Heart left ventricle (tissue), 16 donors: ENCODE data around the gene PREB. TPM values are rescaled to one million over a fixed set of nuclear protein-coding genes. Genes with fewer than 3 reads are reported as not detected.

Experiments used
- ATAC-seq, 4 donors: fragments of 200-7000 bp; cut with Tn5 transposase; one replicate each; pipeline ENCODE4 v1.9.1; 2020 to 2022; ENCODE audit warnings: moderate library complexity in 4 of 4, mild to moderate bottlenecking in 3 of 4, moderate number of reproducible peaks in 1 of 4
- DNase-seq, 5 donors: peaks; one replicate each; pipeline ENCODE4 v3.0.0-alpha.2; 2020
- H3K27ac ChIP-seq, 12 donors: fragments of 200-600 bp; sonication (generic) in 4 of 12; one replicate each; pipeline versions ENCODE4 v1.5.0 to v1.8.0; 2016 to 2022; ENCODE audit warnings: mild to moderate bottlenecking in 2 of 12
- H3K27me3 ChIP-seq, 9 donors: fragments of 200-600 bp; sonication (generic) in 2 of 9; one replicate each; pipeline versions ENCODE4 v1.5.1 to v1.8.0; 2016 to 2022; ENCODE audit warnings: mild to moderate bottlenecking in 3 of 9
- H3K36me3 ChIP-seq, 9 donors: fragments of 200-600 bp; sonication (generic) in 2 of 9; one replicate each; pipeline versions ENCODE4 v1.5.0 to v1.8.0; 2018 to 2022; ENCODE audit warnings: mild to moderate bottlenecking in 2 of 9
- H3K4me1 ChIP-seq, 12 donors: fragments of 200-600 bp; sonication (generic) in 4 of 12; one replicate each; pipeline versions ENCODE4 v1.5.0 to v1.8.0; 2016 to 2022; ENCODE audit warnings: mild to moderate bottlenecking in 3 of 12
- H3K4me3 ChIP-seq, 12 donors: fragments of 200-600 bp; sonication (generic) in 4 of 12; one replicate each; pipeline versions ENCODE4 v1.5.0 to v1.8.0; 2017 to 2022; ENCODE audit warnings: mild to moderate bottlenecking in 9 of 12, moderate library complexity in 4 of 12
- H3K9me3 ChIP-seq, 12 donors: fragments of 200-600 bp; sonication (generic) in 4 of 12; one replicate each; pipeline versions ENCODE4 v1.5.0 to v1.8.0; 2016 to 2022; ENCODE audit warnings: mild to moderate bottlenecking in 1 of 12
- CTCF ChIP-seq, 12 donors: fragments of 200-600 bp; sonication (generic) in 4 of 12; IDR thresholded peaks; one replicate each; pipeline versions ENCODE4 v1.5.0 to v1.8.0; 2018 to 2022; ENCODE audit warnings: antibody characterized with exemption in 12 of 12, mild to moderate bottlenecking in 5 of 12
- POLR2A ChIP-seq, 2 donors: fragments of 450-650 bp; IDR thresholded peaks; one replicate each; pipeline ENCODE4 v1.6.1; 2017; ENCODE audit warnings: antibody characterized with exemption in 2 of 2, mild to moderate bottlenecking in 2 of 2, moderate library complexity in 2 of 2
- WGBS, 4 donors: extraction: QIAGEN DNeasy Blood & Tissue Kit in 2 of 4; methylation state at CpG; one replicate each; pipeline versions ENCODE4 v1.1.5 to v1.1.7; 2013 to 2018; 5-methylcytosine and 5-hydroxymethylcytosine counted together
- intact Hi-C, 10 donors: fragments of 100-400 bp; cut with DNase I; formaldehyde crosslinking; loops; one replicate each; pipeline versions ENCODE4 v1.11.1 to v1.14.2; 2022
- polyA plus RNA-seq, 2 donors: library from polyadenylated mRNA; stranded (reverse); fragments of 200-250 nt; gene quantifications; one replicate each; pipeline ENCODE4 v1.2.3, GENCODE V29; 2013
- total RNA-seq, 9 donors: library from RNA; depleted of rRNA in 2 of 9; stranded (reverse); fragments of >200 nt in 2 of 9; fragmentation: NEBNext Ultra II Directional in 3 of 9; extraction: Animal tissue kit (Norgen Biotek cat#: 25700) in 3 of 9; gene quantifications; one replicate each; pipeline versions ENCODE4 v1.1.0 to v1.2.4, GENCODE V29; 2016 to 2023
- donor health status: ischemic (EF 13 %, LVEDD 7.1; RV severe dilation, severe dysfunction).
- donor health status: healthy with polysubstance abuse.
- donor health status: DM: no; HTN: yes; CAD: no.
- donor health status: DM: no; HTN: no; CAD: no.
- donor health status: ischemic (EF 25% LVEDD 6.9; RV normal size, moderate dysfunction).
- donor health status: ischemic (EF 25% LVEDD 5.7; RV mildly dilated, moderate dysfunction).
- donor health status: healthy.
- donor health status: DM: yes; HTN: yes; CAD: no.
- donor health status: ischemic (EF 35%, LVEDD 5.7; RV mildly dilated, moderate dysfunction).
- donor health status: nonischemic (EF 11% LVEDD 7.7; RV severe dilation, severe dysfunction).
- donor health status: DM: yes; HTN: yes; CAD: no.
- donor health status: PGD.
- donor health status: ischemic (EF 29% LVEDD 5.4; RV normal size, mild dysfunction).
- donor health status: nonischemic (EF 23%, LVEDD 6.1; RV moderate dilation, normal function).

Gene PREB
- total and polyA plus RNA-seq, 11 donors: 41.1 to 99.4 (median 49.3) TPM

GRCh38 chr2:27127883-27128667 is 6.4 kb downstream of the PREB start:
- H3K27me3 ChIP-seq: no peaks in the 10 kb centered on the region
- H3K27ac ChIP-seq: no peak overlapping the region
- peaks cover 0 to 40% (median 34%) of the 10 kb centered on the region in 9 donors for H3K36me3 ChIP-seq
- intact Hi-C loops: loop anchor here in 1 of 10 donors (2.0 kb wide), 1 partner anchor 29 kb away; no protein-coding TSS in a partner anchor
- ATAC-seq: no peak
- no peaks in the 10 kb centered on the region for H3K9me3 ChIP-seq
- H3K4me1 ChIP-seq: peaks cover under 1 to 18% (median 11%) of the 10 kb centered on the region in 12 donors
- WGBS, 4 donors: 87 to 89% (median 88%) methylated on average over 9 of the region's 9 CpGs
- no peak overlapping the region for H3K4me3 ChIP-seq
- no peak for TF ChIP-seq POLR2A (IDR thresholded peaks at IDR 0.05)
- no peak for TF ChIP-seq CTCF (IDR thresholded peaks at IDR 0.05)
- DNase-seq: no peak

- DNase-seq (peak in 2 of 5 donors; percentile 36 to 37), ATAC-seq (peak; percentile 53 to 78 (median 62))
- peaks cover 0 to 23% (median 20%) of the 10 kb centered on the region in 9 donors for H3K36me3 ChIP-seq
- H3K27me3 ChIP-seq: no peaks in the 10 kb centered on the region
- H3K27ac ChIP-seq: peak overlapping the region in 4 of 12 donors; percentile 49 to 74 (median 58)
- intact Hi-C loops: loop anchor here in 1 of 10 donors (2.0 kb wide), 1 partner anchor 27 kb away; no protein-coding TSS in a partner anchor
- H3K4me1 ChIP-seq: peaks cover 0 to 15% (median 12%) of the 10 kb centered on the region in 12 donors
- 35 to 44% (median 38%) methylated on average over 5 of the region's 5 CpGs for WGBS, 4 donors
- TF ChIP-seq POLR2A (IDR thresholded peaks at IDR 0.05) (no peak), CTCF (IDR thresholded peaks at IDR 0.05) (no peak)
- no peak overlapping the region for H3K4me3 ChIP-seq
- H3K9me3 ChIP-seq: no peaks in the 10 kb centered on the region
These were observed 8.2 kb downstream of the PREB start for GRCh38 chr2:27126252-27126710.

GRCh38 chr2:27125104-27125503 is 9.3 kb downstream of the PREB start:
- ATAC-seq: no peak
- TF ChIP-seq POLR2A (IDR thresholded peaks at IDR 0.05): no peak
- no peak for TF ChIP-seq CTCF (IDR thresholded peaks at IDR 0.05)
- DNase-seq: no peak
- no peaks in the 10 kb centered on the region for H3K9me3 ChIP-seq
- H3K36me3 ChIP-seq: peaks cover 0 to 12% (median 8%) of the 10 kb centered on the region in 9 donors
- H3K4me1 ChIP-seq: peaks cover 0 to 15% (median 12%) of the 10 kb centered on the region in 12 donors
- no peaks in the 10 kb centered on the region for H3K27me3 ChIP-seq
- no peak overlapping the region for H3K4me3 ChIP-seq
- H3K27ac ChIP-seq: no peak overlapping the region
- intact Hi-C loops: no loop called here
- WGBS, 4 donors: 87 to 96% (median 92%) methylated on average over 3 of the region's 3 CpGs
